Liver (tissue), 3 donors: Measurements from ENCODE around the gene FSCB.

Source experiments
- CTCF ChIP-seq: fragments of 150-350 bp; IDR thresholded peaks from 2 replicates; pipeline ENCODE4 v1.5.1; 2017; ENCODE audit warnings: improper control_type of control experiment, low read depth, low read length; ENCODE audit not compliant: missing input control
- EGR1 ChIP-seq, 2 donors: IDR thresholded peaks; 2 replicates each; pipeline ENCODE4 v1.6.1; 2016 to 2018; ENCODE audit warnings: antibody characterized with exemption in 2 of 2, low read depth in 2 of 2
- JUND ChIP-seq, 2 donors: IDR thresholded peaks; 2 replicates each; pipeline ENCODE4 v1.6.1; 2016; ENCODE audit warnings: antibody characterized with exemption in 2 of 2
- MAX ChIP-seq: IDR thresholded peaks from 2 replicates; pipeline ENCODE4 v1.6.1; 2016; ENCODE audit warnings: antibody characterized with exemption
- TAF1 ChIP-seq: conservative IDR thresholded peaks from 2 replicates; pipeline ENCODE4 v1.6.1; 2016; ENCODE audit warnings: antibody characterized with exemption, mild to moderate bottlenecking
- YY1 ChIP-seq: IDR thresholded peaks from 2 replicates; pipeline ENCODE4 v1.6.1; 2016; ENCODE audit warnings: antibody characterized with exemption, mild to moderate bottlenecking
- donor health status: healthy.
- donor health status: healthy.

GRCh38 chr14:44490966-44491365 lies 16.1 kb downstream of the FSCB start:
- TF ChIP-seq TAF1: no peak
- TF ChIP-seq EGR1 (IDR thresholded peaks at IDR 0.05; ENCODE audit: low read depth in 2 of 2): no peak
- TF ChIP-seq JUND (IDR thresholded peaks at IDR 0.05): no peak
- TF ChIP-seq YY1: no peak
- TF ChIP-seq MAX: no peak
- TF ChIP-seq CTCF: no peak
